ENCODE measurements around the gene RHBG. TPM values are rescaled to one million over a fixed set of nuclear protein-coding genes. Genes with fewer than 3 reads are reported as not detected.

The RHBG gene
- polyA plus RNA-seq, result not detected in 3 replicates
- polyA plus RNA-seq (2011; ENCODE audit: low read depth), result 0.89 TPM
- polyA plus RNA-seq (2011; cell fraction: cytosol; rRNA removed), result not detected in 2 replicates
- polyA plus RNA-seq (2011; cell fraction: nucleus; rRNA removed), result 0.14 TPM in 1 of 2 replicates, not detected in the other
- polyA plus RNA-seq (2012; ENCODE audit: low replicate concordance), result 3.3 TPM in 1 of 2 replicates, not detected in the other
- not detected in 3 replicates for polyA minus RNA-seq
- not detected for polyA minus RNA-seq (2011; cell fraction: cytosol; rRNA and poly(A)+ RNA removed)
- polyA minus RNA-seq (2011; cell fraction: nucleus; rRNA and poly(A)+ RNA removed), result not detected in 2 replicates

GRCh38 chr1:156368889-156369684 is at the start of gene RHBG:
Gene RHBG, plus strand, starts transcription at chr1:156369211. Its CDS starts 39 bp downstream, at chr1:156369250.
- no peaks in the 10 kb centered on the region for H3K79me2 ChIP-seq (ENCODE audit: control insufficient read depth, insufficient read depth, low read length)
- H3K36me3 ChIP-seq (ENCODE audit: control insufficient read depth in 2 of 2, extremely low read depth in 1 of 2, insufficient read depth in 2 of 2, low read length in 2 of 2), result no peaks in the 10 kb centered on the region
- H2AFZ ChIP-seq (ENCODE audit: control insufficient read depth, low read length), result peak within 1 kb of the TSS; percentile 80
- H3K27me3 ChIP-seq (ENCODE audit: control insufficient read depth, extremely low read depth, insufficient read depth, low read length), result peaks cover 31% of the 10 kb centered on the region
- dilution Hi-C loops (cut with MboI; ENCODE audit: extremely low pct_ligation_motif_present, low sequenced_read_pairs), result no loop called here
- DNase-seq (ENCODE audit: low read depth, low spot score) (no peak), FAIRE-seq (no peak)
- no peaks in the 10 kb centered on the region for H4K20me1 ChIP-seq (ENCODE audit: control insufficient read depth, extremely low read depth, insufficient read depth, low read length)
- no peaks in the 10 kb centered on the region for H3K4me1 ChIP-seq (ENCODE audit: control insufficient read depth, extremely low read depth, insufficient read depth, low read length)
- peak within 1 kb of the TSS; percentile 32 for H3K9ac ChIP-seq (ENCODE audit: control insufficient read depth, extremely low read depth, insufficient read depth, low read length)
- H3K4me3 ChIP-seq (ENCODE audit: control insufficient read depth in 2 of 3, extremely low read depth in 1 of 3, insufficient read depth in 2 of 3, low read depth in 1 of 3, low read length in 3 of 3), result peak within 1 kb of the TSS; percentile 41 to 64 (median 60)
- H3K9me3 ChIP-seq (ENCODE audit: control insufficient read depth, low read depth, low read length), result no peaks in the 10 kb centered on the region
- H3K9me1 ChIP-seq (ENCODE audit: control insufficient read depth, extremely low read depth, insufficient read depth, low read length), result no peaks in the 10 kb centered on the region
- H3K4me2 ChIP-seq (ENCODE audit: control insufficient read depth, extremely low read depth, insufficient read depth, low read depth, low read length), result peak within 1 kb of the TSS; percentile 80
- TF ChIP-seq EZH2 (IDR thresholded peaks at IDR 0.05; ENCODE audit: low read length), result no peak
- H3K27ac ChIP-seq (ENCODE audit: control insufficient read depth, insufficient read depth, low read length), result no peak within 1 kb of the TSS

GRCh38 chr1:156319664-156320063 is 49.3 kb upstream of the RHBG start:
- Histone ChIP-seq H3K4me2 (ENCODE audit: control insufficient read depth, extremely low read depth, insufficient read depth, low read depth, low read length) (no peak overlapping the region), H3K36me3 (ENCODE audit: control insufficient read depth in 2 of 2, extremely low read depth in 1 of 2, insufficient read depth in 2 of 2, low read length in 2 of 2) (peaks cover 34% of the 10 kb centered on the region in 2 experiments), H3K27me3 (ENCODE audit: control insufficient read depth, extremely low read depth, insufficient read depth, low read length) (no peaks in the 10 kb centered on the region), H3K79me2 (ENCODE audit: control insufficient read depth, insufficient read depth, low read length) (peaks cover 12% of the 10 kb centered on the region), H3K4me3 (ENCODE audit: control insufficient read depth in 2 of 3, extremely low read depth in 1 of 3, insufficient read depth in 2 of 3, low read depth in 1 of 3, low read length in 3 of 3) (no peak overlapping the region), H3K9me1 (ENCODE audit: control insufficient read depth, extremely low read depth, insufficient read depth, low read length) (no peaks in the 10 kb centered on the region), H3K9me3 (ENCODE audit: control insufficient read depth, low read depth, low read length) (no peaks in the 10 kb centered on the region), H3K4me1 (ENCODE audit: control insufficient read depth, extremely low read depth, insufficient read depth, low read length) (no peaks in the 10 kb centered on the region), H4K20me1 (ENCODE audit: control insufficient read depth, extremely low read depth, insufficient read depth, low read length) (peaks cover 3% of the 10 kb centered on the region), H3K9ac (ENCODE audit: control insufficient read depth, extremely low read depth, insufficient read depth, low read length) (no peak overlapping the region), H2AFZ (ENCODE audit: control insufficient read depth, low read length) (no peak overlapping the region), H3K27ac (ENCODE audit: control insufficient read depth, insufficient read depth, low read length) (no peak overlapping the region)
- TF ChIP-seq EZH2 (IDR thresholded peaks at IDR 0.05; ENCODE audit: low read length), result no peak
- peak in 2 of 3 experiments; percentile 18 to 42 for TF ChIP-seq CTCF (optimal IDR thresholded peaks at IDR 0.05 in 1 of 3, IDR thresholded peaks at IDR 0.05 in 1 of 3, conservative IDR thresholded peaks at IDR 0.05 in 1 of 3; ENCODE audit: extremely low read depth in 1 of 3, insufficient read depth in 2 of 3, low read length in 3 of 3)
- no peak for DNase-seq (ENCODE audit: low read depth, low spot score)
- no peak for FAIRE-seq
- dilution Hi-C loops (cut with MboI; ENCODE audit: extremely low pct_ligation_motif_present, low sequenced_read_pairs), result no loop called here

Measured in keratinocyte (primary cell).